ENCODE measurements around the gene USP13.

DNA sequence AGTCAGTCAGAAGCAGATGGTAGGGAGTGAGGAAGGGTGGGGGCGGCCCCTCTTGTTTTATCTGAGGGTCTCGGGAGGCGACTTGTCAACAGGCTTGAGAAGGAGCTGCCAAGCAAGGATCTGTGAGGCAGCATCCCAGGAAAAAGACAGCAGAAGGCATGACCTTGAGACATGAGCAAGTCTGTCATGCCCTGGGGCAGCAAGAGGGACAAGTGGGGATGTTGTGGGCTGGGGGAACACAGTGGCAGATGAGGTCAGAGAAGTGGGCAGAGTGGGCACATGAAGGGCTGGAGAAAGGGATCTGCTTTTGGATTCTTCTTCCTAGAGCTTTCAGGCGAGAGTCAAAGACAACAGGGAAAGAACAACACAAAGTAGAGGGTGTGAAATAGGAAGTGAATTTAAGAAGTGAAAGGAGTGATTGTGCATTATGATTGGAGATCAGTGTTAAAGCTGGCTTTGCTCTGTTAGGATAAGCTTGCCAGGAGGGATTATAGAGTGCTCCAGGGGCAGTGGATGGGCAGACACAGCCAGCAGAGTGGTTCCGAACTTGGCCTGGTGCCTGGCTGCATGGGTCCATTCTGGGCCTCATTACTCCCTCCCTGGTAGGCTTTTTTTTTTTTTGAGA is 73.3 kb downstream of the USP13 start:
- TF ChIP-seq POLR2A (IDR thresholded peaks at IDR 0.05; ENCODE audit: low read depth, low read length) = no peak
- TF ChIP-seq POLR2AphosphoS5 (IDR thresholded peaks at IDR 0.05; ENCODE audit: low read depth, low read length) = no peak
- peak; percentile 64 for TF ChIP-seq SPI1 (IDR thresholded peaks at IDR 0.05; ENCODE audit: low read depth, low read length)
- no peak for TF ChIP-seq POU2F2 (IDR thresholded peaks at IDR 0.05; ENCODE audit: low read depth, low read length)

Measured in GM12891 (cell line).